Body of pancreas (tissue), 4 donors: ENCODE results near the gene PF4V1. TPM values are rescaled to one million over a fixed set of nuclear protein-coding genes. Genes with fewer than 3 reads are reported as not detected.

Experiments
- ATAC-seq: fragments of 150-250 bp; one replicate; pipeline ENCODE4 v1.9.1; 2016
- DNase-seq, 4 donors: peaks; one replicate each; pipeline ENCODE4 v3.0.0-alpha.2; 2019
- H3K27ac ChIP-seq, 4 donors: fragments of 200-600 bp; sonication (generic); 1 replicate in 3 of 4; 2 replicates in 1 of 4; pipeline versions ENCODE4 v1.5.1 to v1.6.1; 2016 to 2019; ENCODE audit warnings: mild to moderate bottlenecking in 1 of 4, mixed read lengths in 1 of 4, moderate library complexity in 1 of 4
- H3K27me3 ChIP-seq, 2 donors: fragments of 200-600 bp; sonication (generic); one replicate each; pipeline ENCODE4 v1.6.0; 2016; ENCODE audit warnings: mild to moderate bottlenecking in 1 of 2
- H3K36me3 ChIP-seq, 2 donors: fragments of 200-600 bp; sonication (generic); replicated peaks in 1 of 2; 2 replicates each; pipeline ENCODE4 v1.5.1; 2016; ENCODE audit warnings: low read depth in 2 of 2; ENCODE audit not compliant: insufficient read depth in 1 of 2
- H3K4me1 ChIP-seq: fragments of 200-600 bp; sonication (generic); one replicate; pipeline ENCODE4 v1.6.0; 2016
- H3K4me3 ChIP-seq, 2 donors: fragments of 200-600 bp; sonication (generic); 1 replicate in 1 of 2; 2 replicates in 1 of 2; pipeline ENCODE4 v1.5.1; 2016 to 2019
- H3K9me3 ChIP-seq, 3 donors: fragments of 200-600 bp; sonication (generic); 1 replicate in 2 of 3; 2 replicates in 1 of 3; pipeline ENCODE4 v1.5.1; 2016
- CTCF ChIP-seq, 7 experiments: fragments of 450-650 bp in 4 of 7; fragments of 200-600 bp in 3 of 7; sonication (generic) in 3 of 7; IDR thresholded peaks; one replicate each; pipeline ENCODE4 v1.5.1; 2016 to 2019; ENCODE audit warnings: antibody characterized with exemption in 7 of 7
- POLR2A ChIP-seq, 3 donors: fragments of 450-650 bp; IDR thresholded peaks; one replicate each; pipeline ENCODE4 v1.6.1; 2016; ENCODE audit warnings: antibody characterized with exemption in 3 of 3, mild to moderate bottlenecking in 2 of 3
- WGBS, 2 donors: methylation state at CpG; one replicate each; pipeline ENCODE4 v1.1.5; 2017; 5-methylcytosine and 5-hydroxymethylcytosine counted together
- intact Hi-C: fragments of 100-400 bp; cut with DNase I; formaldehyde crosslinking; loops from one replicate; pipeline ENCODE4 v1.15.1; 2023
- total RNA-seq, 2 donors: library from RNA; depleted of rRNA; stranded (reverse); fragments of >200 nt; gene quantifications; one replicate each; pipeline ENCODE4 v1.1.0, GENCODE V29; 2016

PF4V1 gene
- total RNA-seq, 2 donors from 2014 or later, result not detected

GRCh38 chr4:73860917-73861316, 7.8 kb downstream of the PF4V1 start:
- no peaks in the 10 kb centered on the region for H3K9me3 ChIP-seq
- no peak overlapping the region for H3K27ac ChIP-seq
- TF ChIP-seq CTCF (IDR thresholded peaks at IDR 0.05), result no peak
- no peak for TF ChIP-seq POLR2A (IDR thresholded peaks at IDR 0.05)
- no peak for ATAC-seq
- no peak overlapping the region for H3K4me3 ChIP-seq
- DNase-seq, result no peak
- intact Hi-C loops, result loop anchor here (10.0 kb wide), 2 partner anchors 136 to 196 kb away; no protein-coding TSS in a partner anchor
- no peaks in the 10 kb centered on the region for H3K27me3 ChIP-seq
- no peaks in the 10 kb centered on the region for H3K36me3 ChIP-seq
- 56 to 58% methylated on average over 3 of the region's 3 CpGs for WGBS, 2 donors
- peaks cover 12% of the 10 kb centered on the region for H3K4me1 ChIP-seq

DNA sequence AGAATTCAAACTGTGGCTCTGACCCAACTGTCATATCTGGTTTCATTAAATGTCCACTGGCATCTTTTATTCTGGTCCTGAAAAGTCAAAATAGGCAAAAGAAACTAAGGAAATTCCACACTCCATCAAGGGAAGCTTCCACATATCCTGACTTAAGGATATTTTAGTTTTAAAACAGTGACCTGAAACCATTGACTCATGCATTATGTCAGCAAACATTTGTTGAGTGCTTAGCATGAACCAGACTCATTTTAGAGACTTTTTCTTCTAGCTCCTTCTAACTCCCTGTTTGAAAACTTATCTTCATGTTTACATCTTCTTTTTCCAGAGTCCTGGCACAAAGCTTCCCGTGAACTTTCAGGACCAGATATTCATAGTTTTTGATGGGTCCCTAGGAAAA, 9.2 kb downstream of the PF4V1 start:
- no peak for TF ChIP-seq POLR2A (IDR thresholded peaks at IDR 0.05)
- TF ChIP-seq CTCF (IDR thresholded peaks at IDR 0.05), result no peak
- ATAC-seq, result no peak
- Histone ChIP-seq H3K27ac (no peak overlapping the region), H3K9me3 (no peaks in the 10 kb centered on the region), H3K4me1 (peaks cover 8% of the 10 kb centered on the region), H3K36me3 (no peaks in the 10 kb centered on the region), H3K27me3 (no peaks in the 10 kb centered on the region), H3K4me3 (no peak overlapping the region)
- intact Hi-C loops, result loop anchor here (10.0 kb wide), 2 partner anchors 138 to 198 kb away; no protein-coding TSS in a partner anchor
- WGBS, 2 donors, result 80 to 83% methylated on average over 1 of the region's 1 CpG
- no peak for DNase-seq

DNA sequence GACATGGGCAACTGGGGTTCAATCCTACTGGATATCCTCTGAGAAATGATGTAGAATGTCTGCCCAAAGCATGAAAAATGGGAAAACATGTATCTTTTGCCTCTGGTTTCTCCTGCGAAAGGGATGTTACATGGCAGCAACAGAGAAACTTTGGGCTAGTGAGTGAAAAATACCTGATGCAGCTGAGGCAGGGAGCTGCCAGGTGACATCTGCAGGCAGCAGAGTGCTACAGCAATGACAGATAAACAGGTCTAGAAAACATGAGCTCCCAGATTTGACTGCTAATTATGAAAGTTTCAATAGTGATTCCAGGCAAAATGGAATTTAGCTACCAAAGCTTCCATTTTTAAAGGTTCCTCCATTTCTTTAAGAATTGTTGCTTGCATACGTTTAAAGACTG, 11.3 kb downstream of the PF4V1 start:
- Histone ChIP-seq H3K9me3 (no peaks in the 10 kb centered on the region), H3K4me3 (no peak overlapping the region), H3K4me1 (peaks cover 8% of the 10 kb centered on the region), H3K36me3 (no peaks in the 10 kb centered on the region), H3K27me3 (no peaks in the 10 kb centered on the region), H3K27ac (no peak overlapping the region)
- intact Hi-C loops, result loop anchor here (10.0 kb wide), 2 partner anchors 140 to 200 kb away; no protein-coding TSS in a partner anchor
- DNase-seq (peak in 3 of 4 donors; percentile 37 to 49 (median 45)), ATAC-seq (peak; percentile 38)
- 17 to 29% methylated on average over 2 of the region's 2 CpGs for WGBS, 2 donors
- TF ChIP-seq CTCF (IDR thresholded peaks at IDR 0.05) (peak; percentile 27 to 62 (median 54)), POLR2A (IDR thresholded peaks at IDR 0.05) (no peak)

GRCh38 chr4:73864961-73865360, 11.9 kb downstream of the PF4V1 start:
- no peak overlapping the region for H3K4me3 ChIP-seq
- intact Hi-C loops, result loop anchor here (10.0 kb wide), 2 partner anchors 140 to 200 kb away; no protein-coding TSS in a partner anchor
- 53 to 54% methylated on average over 8 of the region's 8 CpGs for WGBS, 2 donors
- no peaks in the 10 kb centered on the region for H3K27me3 ChIP-seq
- peaks cover 6% of the 10 kb centered on the region for H3K4me1 ChIP-seq
- ATAC-seq, result no peak
- H3K36me3 ChIP-seq, result no peaks in the 10 kb centered on the region
- no peak overlapping the region for H3K27ac ChIP-seq
- DNase-seq, result no peak
- TF ChIP-seq CTCF (IDR thresholded peaks at IDR 0.05), result no peak
- TF ChIP-seq POLR2A (IDR thresholded peaks at IDR 0.05), result no peak
- H3K9me3 ChIP-seq, result no peaks in the 10 kb centered on the region

DNA sequence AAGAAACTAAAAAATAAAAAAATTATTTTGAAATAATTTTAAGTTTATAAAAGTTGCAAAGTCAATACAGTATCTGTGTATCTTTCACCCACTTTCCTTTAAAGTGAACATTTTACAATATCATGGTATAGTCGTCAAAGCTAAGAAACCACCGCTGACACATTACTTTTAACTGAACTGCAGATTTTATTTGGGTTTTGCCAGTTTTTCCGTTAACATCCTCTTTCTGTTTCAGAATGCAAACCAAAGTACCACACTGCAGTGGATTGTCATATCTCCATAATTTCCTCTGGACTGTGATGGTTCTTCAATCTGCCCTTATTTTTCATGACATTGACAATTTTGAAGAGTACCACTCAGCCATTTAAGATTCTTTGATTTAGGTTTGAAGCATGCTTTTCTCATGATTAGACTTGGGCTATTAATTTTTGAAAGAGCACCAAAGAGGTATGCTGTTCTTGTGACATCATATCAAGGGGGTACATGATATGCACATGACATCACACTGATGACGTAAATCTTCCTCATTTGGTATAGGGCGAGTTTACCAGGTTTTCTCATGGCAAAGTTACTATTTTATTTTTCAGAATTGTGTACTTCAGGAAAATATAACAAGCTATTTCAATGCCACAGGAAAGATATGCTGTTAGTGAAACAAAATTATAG, 12.5 kb downstream of the PF4V1 start:
- no peak for DNase-seq
- no peak overlapping the region for H3K4me3 ChIP-seq

More for the DNA sequence above, 12.5 kb downstream of the PF4V1 start:
- ATAC-seq, result no peak
- Histone ChIP-seq H3K9me3 (no peaks in the 10 kb centered on the region), H3K4me1 (peaks cover 5% of the 10 kb centered on the region), H3K36me3 (no peaks in the 10 kb centered on the region), H3K27ac (no peak overlapping the region), H3K27me3 (no peaks in the 10 kb centered on the region)
- 63 to 66% methylated on average over 5 of the region's 5 CpGs for WGBS, 2 donors
- TF ChIP-seq POLR2A (IDR thresholded peaks at IDR 0.05), result no peak
- TF ChIP-seq CTCF (IDR thresholded peaks at IDR 0.05), result no peak
- intact Hi-C loops, result loop anchor here (10.0 kb wide), 2 partner anchors 141 to 201 kb away; no protein-coding TSS in a partner anchor
